IMR-90 (cell line): ENCODE data around the gene ZSCAN18. TPM values are rescaled to one million over a fixed set of nuclear protein-coding genes. Genes with fewer than 3 reads are reported as not detected.

Experiments
- ATAC-seq: fragments of 200-7000 bp; cut with Tn5 transposase; 2 replicates; pipeline ENCODE4 v1.9.1; 2020; ENCODE audit warnings: low read depth, mild to moderate bottlenecking, moderate library complexity
- BruUV-seq: library from RNA; stranded (reverse); fragments of 400-500 nt; replicated peaks from 2 replicates; lab custom pipeline; 2021; lab: Mats Ljungman, UMichigan
- CTCF ChIA-PET: fragments of 300-600 bp; formaldehyde crosslinking; extraction: SDS; loops from one replicate; lab custom pipeline; 2021; ENCODE audit warnings: antibody characterized with exemption; lab: Yijun Ruan, JAX
- POLR2A ChIA-PET: fragments of 300-600 bp; sonication (Branson Sonifier 250); formaldehyde crosslinking; loops from one replicate; lab custom pipeline; 2022; ENCODE audit warnings: antibody characterized with exemption; ENCODE audit not compliant: unreplicated experiment; lab: Charles Lee
- DNase-seq: peaks from one replicate; pipeline ENCODE4 v3.0.0; 2013
- H2AFZ ChIP-seq: replicated peaks from 2 replicates; pipeline ENCODE3; 2013; ENCODE audit warnings: low read length, mild to moderate bottlenecking; ENCODE audit not compliant: poor library complexity
- H2AK5ac ChIP-seq: 2 replicates; pipeline ENCODE4 v1.6.1; 2013; ENCODE audit warnings: low read depth, low read length, inconsistent platforms
- H2AK9ac ChIP-seq: replicated peaks from 2 replicates; pipeline ENCODE3; 2013; ENCODE audit warnings: mild to moderate bottlenecking, low read depth, low read length, moderate library complexity; ENCODE audit not compliant: poor library complexity
- H2BK120ac ChIP-seq: 2 replicates; pipeline ENCODE4 v1.6.1; 2013; ENCODE audit warnings: low read depth, low read length, inconsistent platforms
- H2BK15ac ChIP-seq: 3 replicates; pipeline ENCODE4 v1.6.1; 2013; ENCODE audit warnings: low read depth, low read length, inconsistent platforms
- H2BK20ac ChIP-seq: 2 replicates; pipeline ENCODE4 v1.6.1; 2013; ENCODE audit warnings: low read depth, mild to moderate bottlenecking, inconsistent platforms, low read length, moderate library complexity
- H2BK5ac ChIP-seq: 2 replicates; pipeline ENCODE4 v1.6.1; 2013; ENCODE audit warnings: mild to moderate bottlenecking, low read depth, low read length, inconsistent platforms; ENCODE audit not compliant: poor library complexity, severe bottlenecking
- H3K14ac ChIP-seq: replicated peaks from 2 replicates; pipeline ENCODE4 v1.6.1; 2013; ENCODE audit warnings: low read depth, low read length, inconsistent platforms
- H3K18ac ChIP-seq: 2 replicates; pipeline ENCODE4 v1.6.1; 2013; ENCODE audit warnings: low read depth, low read length, control low read depth
- H3K23ac ChIP-seq: 2 replicates; pipeline ENCODE4 v1.6.1; 2013; ENCODE audit warnings: low read depth, low read length, inconsistent platforms
- H3K27ac ChIP-seq: 2 replicates; pipeline ENCODE4 v1.5.1; 2013; ENCODE audit warnings: mild to moderate bottlenecking, control low read depth, low read length; ENCODE audit not compliant: insufficient read depth
- H3K27me3 ChIP-seq: 2 replicates; pipeline ENCODE4 v1.6.1; 2013; ENCODE audit warnings: low read length; ENCODE audit not compliant: control insufficient read depth, insufficient read depth
- H3K36me3 ChIP-seq: 2 replicates; pipeline ENCODE4 v1.6.1; 2013; ENCODE audit warnings: low read length, mixed read lengths; ENCODE audit not compliant: control insufficient read depth, insufficient read depth
- H3K4ac ChIP-seq: 2 replicates; pipeline ENCODE4 v1.6.1; 2013; ENCODE audit warnings: low read depth, low read length, inconsistent platforms
- H3K4me1 ChIP-seq: 2 replicates; pipeline ENCODE4 v1.6.1; 2013; ENCODE audit warnings: low read length, mixed read lengths; ENCODE audit not compliant: control insufficient read depth, insufficient read depth
- H3K4me2 ChIP-seq: 2 replicates; pipeline ENCODE4 v1.6.1; 2013; ENCODE audit warnings: low read depth, mild to moderate bottlenecking, control low read depth, low read length, moderate library complexity
- H3K4me3 ChIP-seq: 2 replicates; pipeline ENCODE4 v1.5.1; 2013; ENCODE audit warnings: low read depth, mild to moderate bottlenecking, control low read depth, low read length, moderate library complexity; ENCODE audit not compliant: insufficient read depth
- H3K56ac ChIP-seq: 2 replicates; pipeline ENCODE4 v1.6.1; 2013; ENCODE audit warnings: low read length, inconsistent platforms; ENCODE audit not compliant: insufficient read depth; ENCODE audit errors: extremely low read depth
- H3K79me1 ChIP-seq, 2 experiments: 2 replicates each; pipeline ENCODE4 v1.6.1; 2013; ENCODE audit warnings: low read length in 2 of 2, inconsistent platforms in 1 of 2, low read depth in 1 of 2
- H3K9ac ChIP-seq: 2 replicates; pipeline ENCODE4 v1.6.1; 2013; ENCODE audit warnings: low read depth, low read length, control low read depth
- H3K9me1 ChIP-seq: 2 replicates; pipeline ENCODE4 v1.6.1; 2013; ENCODE audit warnings: low read length, inconsistent platforms; ENCODE audit not compliant: insufficient read depth
- H3K9me3 ChIP-seq: 2 replicates; pipeline ENCODE4 v1.6.1; 2013; ENCODE audit warnings: low read length; ENCODE audit not compliant: control insufficient read depth, insufficient read depth
- H4K20me1 ChIP-seq: 2 replicates; pipeline ENCODE4 v1.6.1; 2013; ENCODE audit warnings: low read length, inconsistent platforms; ENCODE audit not compliant: insufficient read depth
- H4K5ac ChIP-seq: 2 replicates; pipeline ENCODE4 v1.6.1; 2013; ENCODE audit warnings: mild to moderate bottlenecking, low read depth, low read length, control low read depth
- H4K8ac ChIP-seq, 2 experiments: 2 replicates each; pipeline ENCODE4 v1.6.1; 2013; ENCODE audit warnings: low read depth in 2 of 2, low read length in 2 of 2, control low read depth in 1 of 2, inconsistent platforms in 1 of 2
- H4K91ac ChIP-seq: 2 replicates; pipeline ENCODE4 v1.6.1; 2013; ENCODE audit warnings: low read depth, low read length, inconsistent platforms; ENCODE audit not compliant: insufficient read depth
- BHLHE40 ChIP-seq: fragments of 150-350 bp; IDR thresholded peaks from 2 replicates; pipeline ENCODE4 v1.6.1; 2016; ENCODE audit warnings: mild to moderate bottlenecking, low read depth, low read length
- CEBPB ChIP-seq: IDR thresholded peaks from 2 replicates; pipeline ENCODE4 v1.6.1; 2012; ENCODE audit warnings: low read depth, low read length, improper control_type of control experiment
- ELK1 ChIP-seq: fragments of 150-350 bp; IDR thresholded peaks from 2 replicates; pipeline ENCODE4 v1.6.1; 2016; ENCODE audit warnings: low read depth, mild to moderate bottlenecking, low read length, moderate library complexity, borderline replicate concordance
- FOS ChIP-seq: fragments of 150-350 bp; IDR thresholded peaks from 2 replicates; pipeline ENCODE4 v1.6.1; 2016; ENCODE audit warnings: low read depth, low read length
- MAFK ChIP-seq: IDR thresholded peaks from 2 replicates; pipeline ENCODE4 v1.6.1; 2012; ENCODE audit warnings: low read depth, low read length, improper control_type of control experiment
- MAZ ChIP-seq: IDR thresholded peaks from 2 replicates; pipeline ENCODE4 v1.6.1; 2012; ENCODE audit warnings: low read depth, mild to moderate bottlenecking, low read length, improper control_type of control experiment, moderate library complexity, borderline replicate concordance
- MXI1 ChIP-seq: IDR thresholded peaks from 2 replicates; pipeline ENCODE4 v1.6.1; 2012; ENCODE audit warnings: low read depth, mild to moderate bottlenecking, low read length, moderate library complexity, borderline replicate concordance
- RFX5 ChIP-seq: IDR thresholded peaks from 2 replicates; pipeline ENCODE4 v1.8.0; 2012; ENCODE audit warnings: low read depth, mild to moderate bottlenecking, low read length, moderate library complexity
- WGBS, 2 experiments: methylation state at CpG; one replicate each; pipeline versions ENCODE4 v1.1.5 to v1.1.7; 2013; ENCODE audit warnings: missing lambda C conversion rate in 2 of 2; ENCODE audit not compliant: insufficient read length in 1 of 2; ENCODE audit errors: extremely low coverage in 2 of 2; 5-methylcytosine and 5-hydroxymethylcytosine counted together
- dilution Hi-C: fragments of 300-500 bp; cut with HindIII; formaldehyde crosslinking; loops from one replicate; pipeline ENCODE4 v1.14.3; 2018; ENCODE audit warnings: low sequenced_read_pairs; ENCODE audit not compliant: unreplicated experiment
- in situ Hi-C: fragments of 300-500 bp; cut with MboI; formaldehyde crosslinking; loops from 3 replicates; pipeline ENCODE4 v1.14.3; 2019; ENCODE audit warnings: low sequenced_read_pairs, inconsistent platforms, mixed read lengths
- intact Hi-C: fragments of 100-400 bp; cut with micrococcal nuclease; formaldehyde crosslinking; loops from 2 replicates; pipeline ENCODE4 v1.10.0; 2022
- polyA plus RNA-seq, 3 experiments: library from polyadenylated mRNA; depleted of rRNA; stranded (reverse); fragments of >200 nt; gene quantifications; 2 replicates each; pipeline ENCODE4 v1.2.3, GENCODE V29; 2012; ENCODE audit warnings: low replicate concordance in 1 of 3
- total RNA-seq: library from RNA; depleted of rRNA; stranded (reverse); fragments of >200 nt; gene quantifications from 2 replicates; pipeline ENCODE4 v1.2.3, GENCODE V29; 2012

ZSCAN18 gene
- total and polyA plus RNA-seq, 2 of the 4 experiments (the other 2 are of a cell fraction): 3.0 to 8.2 TPM

- Histone ChIP-seq H3K27ac (no peak overlapping the region), H2AK9ac (no peak overlapping the region), H3K9me3 (peaks cover 67% of the 10 kb centered on the region), H4K91ac (no peak overlapping the region), H4K8ac (no peak overlapping the region), H3K14ac (no peak overlapping the region), H3K4me1 (no peaks in the 10 kb centered on the region), H3K36me3 (peaks cover 14% of the 10 kb centered on the region), H2BK15ac (no peak overlapping the region), H2BK20ac (no peak overlapping the region), H3K4me3 (no peak overlapping the region), H3K56ac (no peak overlapping the region), H3K18ac (no peak overlapping the region), H4K20me1 (no peaks in the 10 kb centered on the region), H3K9ac (no peak overlapping the region), H2BK120ac (no peak overlapping the region), H2AFZ (no peak overlapping the region), H3K9me1 (no peaks in the 10 kb centered on the region), H2BK5ac (no peak overlapping the region), H3K27me3 (no peaks in the 10 kb centered on the region), H4K5ac (no peak overlapping the region), H3K4me2 (no peak overlapping the region), H3K4ac (no peak overlapping the region), H3K23ac (no peak overlapping the region), H2AK5ac (no peak overlapping the region), H3K79me1 (no peaks in the 10 kb centered on the region)
- BruUV-seq: no TSS peak
- intact Hi-C loops (no loop called here), in situ Hi-C loops (no loop called here), dilution Hi-C loops (no loop called here)
- CTCF ChIA-PET: no interaction called here
- TF ChIP-seq RFX5: no peak
- TF ChIP-seq MXI1: no peak
- no peak for TF ChIP-seq CEBPB
- no peak for TF ChIP-seq MAFK
- no peak for TF ChIP-seq BHLHE40
- TF ChIP-seq MAZ: no peak
- TF ChIP-seq FOS: no peak
- TF ChIP-seq ELK1: no peak
- no peak for ATAC-seq
- POLR2A ChIA-PET: no interaction called here
- 70% methylated on average over 2 of the region's 7 CpGs; no CpG with 5 or more reads in 1 of the 2 experiments for WGBS, 2 experiments
- DNase-seq: no peak
Observed at GRCh38 chr19:58093071-58093470, 5.0 kb downstream of the ZSCAN18 start.
